GM23248 (cell line): ENCODE results near the gene OR6N2.

ENCODE experiments used
- EZH2 ChIP-seq: fragments of 200-600 bp; sonication (generic); IDR thresholded peaks from 2 replicates; pipeline ENCODE4 v1.6.1; 2018; ENCODE audit warnings: antibody characterized with exemption, mild to moderate bottlenecking; ENCODE audit not compliant: insufficient read depth, poor library complexity, severe bottlenecking
- EZH2phosphoT487 ChIP-seq: fragments of 200-600 bp; sonication (generic); IDR thresholded peaks from 2 replicates; pipeline ENCODE4 v1.6.1; 2018; ENCODE audit warnings: antibody characterized with exemption, moderate library complexity, mild to moderate bottlenecking, low read depth; ENCODE audit not compliant: insufficient read depth

DNA sequence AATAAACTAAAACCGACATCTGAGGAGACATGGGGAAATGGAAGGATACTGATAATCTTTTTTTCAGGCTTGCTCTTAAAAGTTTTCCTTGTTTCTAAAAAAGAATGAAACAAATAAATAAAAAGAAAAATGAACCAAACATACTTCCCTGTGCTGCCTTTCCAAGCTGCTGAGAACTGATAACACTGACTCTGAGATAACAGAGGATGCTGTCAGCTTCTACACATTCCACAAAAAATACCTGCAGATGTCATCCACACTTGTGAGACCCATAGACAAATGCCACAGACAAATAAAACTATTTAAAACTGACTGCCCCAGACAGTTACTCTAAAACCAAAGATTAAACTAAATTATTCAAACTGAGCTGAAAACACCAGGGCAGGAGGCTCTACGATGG, 48.5 kb downstream of the OR6N2 start:
- TF ChIP-seq EZH2, result no peak
- TF ChIP-seq EZH2phosphoT487, result no peak
